ENCODE measurements around the gene CTSA. TPM values are rescaled to one million over a fixed set of nuclear protein-coding genes. Genes with fewer than 3 reads are reported as not detected.

The CTSA gene
- total and polyA plus RNA-seq, 9 of the 15 experiments (the other 6 are each of a cell fraction or from before 2014, with no cell fraction given): 8.8 to 61.7 (median 28.3) TPM

DNA sequence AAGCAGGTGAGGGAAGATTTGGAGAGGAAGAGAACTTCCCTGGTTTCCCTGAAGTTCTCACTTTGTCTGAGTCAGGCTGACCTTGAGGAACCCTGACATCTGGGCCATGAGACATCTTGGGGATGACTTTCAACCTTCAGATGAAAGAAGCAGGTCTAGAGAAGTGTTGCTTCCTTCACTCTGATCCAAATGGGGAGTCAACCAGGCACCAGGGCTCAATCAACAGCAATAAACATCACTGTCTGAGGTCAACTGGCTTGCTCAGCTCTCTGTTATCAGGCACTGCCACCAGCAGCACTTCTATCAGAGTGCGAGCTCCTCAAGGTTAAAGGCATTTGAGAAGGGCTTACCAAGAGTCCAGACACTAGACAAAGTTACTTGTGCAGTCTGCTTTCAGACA lies 40.2 kb upstream of the CTSA start (continued):
- TF ChIP-seq U2AF2 (optimal IDR thresholded peaks at IDR 0.05; ENCODE audit: low read depth, low read length) (no peak), KLF10 (CRISPR knock-in tag; IDR thresholded peaks at IDR 0.05) (no peak), FUS (optimal IDR thresholded peaks at IDR 0.05; ENCODE audit: low read depth, low read length) (no peak), KAT2B (IDR thresholded peaks at IDR 0.05; ENCODE audit: low read depth, low read length) (no peak), HLTF (IDR thresholded peaks at IDR 0.05) (no peak), RFX7 (CRISPR knock-in tag; IDR thresholded peaks at IDR 0.05) (no peak)
- TF ChIP-seq, protein P1, sequence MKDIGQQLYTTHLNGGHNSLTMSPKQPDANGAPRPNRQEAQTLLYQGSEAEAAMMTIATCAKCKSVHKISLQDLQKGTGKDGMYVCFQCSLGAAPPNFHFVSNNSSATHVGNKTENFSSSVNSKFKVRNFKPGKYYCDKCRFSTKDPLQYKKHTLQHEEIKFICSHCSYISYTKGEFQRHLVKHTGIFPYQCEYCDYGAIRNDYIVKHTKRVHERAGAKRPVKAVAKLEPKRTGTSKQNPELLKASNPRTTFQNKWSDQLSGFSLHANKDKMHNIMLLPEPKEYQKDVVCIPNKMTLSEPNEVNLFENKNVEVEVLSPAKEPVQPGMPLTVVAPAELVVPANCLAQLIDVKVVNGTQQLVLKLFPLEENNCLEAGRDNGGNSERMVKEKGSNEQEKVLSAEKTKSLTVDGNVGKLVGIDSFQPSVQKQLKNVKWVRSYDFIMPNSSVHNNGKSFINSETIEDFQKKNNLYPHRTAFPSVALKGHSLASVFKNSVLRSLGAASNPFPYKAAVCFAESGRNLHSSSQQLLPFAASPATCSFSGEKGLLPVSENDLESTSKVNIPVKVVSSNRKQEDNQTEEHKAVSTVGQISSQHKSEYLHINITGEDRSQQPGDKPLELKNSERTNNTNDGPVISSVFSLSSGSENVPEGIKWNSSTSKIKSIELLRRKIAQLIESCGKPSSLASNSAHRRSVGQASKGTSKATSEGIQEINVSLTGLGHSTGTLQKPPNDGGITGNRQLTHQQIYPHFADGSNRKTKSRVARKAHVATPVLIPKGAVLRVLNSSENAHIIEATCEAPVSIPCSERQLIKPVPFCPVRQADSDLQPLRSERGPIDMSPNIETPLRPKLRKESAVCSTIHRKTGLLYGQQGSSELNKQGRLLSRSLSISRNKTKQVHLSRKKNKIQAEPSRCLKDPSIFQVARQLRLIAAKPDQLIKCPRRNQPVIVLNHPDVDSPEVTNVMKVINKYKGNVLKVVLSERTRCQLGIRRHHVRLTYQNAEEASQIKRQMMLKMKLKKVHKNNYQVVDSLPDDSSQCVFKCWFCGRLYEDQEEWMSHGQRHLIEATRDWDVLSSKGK (CRISPR knock-in tag; IDR thresholded peaks at IDR 0.05): no peak
- TF ChIP-seq, protein P2, sequence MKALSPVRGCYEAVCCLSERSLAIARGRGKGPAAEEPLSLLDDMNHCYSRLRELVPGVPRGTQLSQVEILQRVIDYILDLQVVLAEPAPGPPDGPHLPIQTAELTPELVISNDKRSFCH (CRISPR knock-in tag; IDR thresholded peaks at IDR 0.05): no peak
- TF ChIP-seq, protein P2 (tag; IDR thresholded peaks at IDR 0.05): no peak
- TF ChIP-seq, protein P3, sequence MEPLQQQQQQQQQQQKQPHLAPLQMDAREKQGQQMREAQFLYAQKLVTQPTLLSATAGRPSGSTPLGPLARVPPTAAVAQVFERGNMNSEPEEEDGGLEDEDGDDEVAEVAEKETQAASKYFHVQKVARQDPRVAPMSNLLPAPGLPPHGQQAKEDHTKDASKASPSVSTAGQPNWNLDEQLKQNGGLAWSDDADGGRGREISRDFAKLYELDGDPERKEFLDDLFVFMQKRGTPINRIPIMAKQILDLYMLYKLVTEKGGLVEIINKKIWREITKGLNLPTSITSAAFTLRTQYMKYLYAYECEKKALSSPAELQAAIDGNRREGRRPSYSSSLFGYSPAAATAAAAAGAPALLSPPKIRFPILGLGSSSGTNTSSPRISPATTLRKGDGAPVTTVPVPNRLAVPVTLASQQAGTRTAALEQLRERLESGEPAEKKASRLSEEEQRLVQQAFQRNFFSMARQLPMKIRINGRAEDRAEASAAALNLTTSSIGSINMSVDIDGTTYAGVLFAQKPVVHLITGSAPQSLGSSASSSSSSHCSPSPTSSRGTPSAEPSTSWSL (CRISPR knock-in tag; IDR thresholded peaks at IDR 0.05; ENCODE audit: borderline replicate concordance): no peak
- TF ChIP-seq, protein P4, sequence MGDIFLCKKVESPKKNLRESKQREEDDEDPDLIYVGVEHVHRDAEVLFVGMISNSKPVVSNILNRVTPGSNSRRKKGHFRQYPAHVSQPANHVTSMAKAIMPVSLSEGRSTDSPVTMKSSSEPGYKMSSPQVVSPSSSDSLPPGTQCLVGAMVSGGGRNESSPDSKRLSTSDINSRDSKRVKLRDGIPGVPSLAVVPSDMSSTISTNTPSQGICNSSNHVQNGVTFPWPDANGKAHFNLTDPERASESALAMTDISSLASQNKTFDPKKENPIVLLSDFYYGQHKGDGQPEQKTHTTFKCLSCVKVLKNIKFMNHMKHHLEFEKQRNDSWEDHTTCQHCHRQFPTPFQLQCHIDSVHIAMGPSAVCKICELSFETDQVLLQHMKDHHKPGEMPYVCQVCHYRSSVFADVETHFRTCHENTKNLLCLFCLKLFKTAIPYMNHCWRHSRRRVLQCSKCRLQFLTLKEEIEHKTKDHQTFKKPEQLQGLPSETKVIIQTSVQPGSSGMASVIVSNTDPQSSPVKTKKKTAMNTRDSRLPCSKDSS (IDR thresholded peaks at IDR 0.05; ENCODE audit: low read depth, partially characterized antibody): no peak

All from K562 (cell line).